HL-60 (cell line): ENCODE data around the gene GOLGA6L6.
"Not testable (repeated sequence)": the region's sequence is repeated elsewhere in the genome, so short reads cannot be mapped to it uniquely, and the experiment has no call there.

Experiments
- DNase-seq, 2 experiments: peaks; one replicate each; pipeline ENCODE4 v3.0.0-alpha.2; 2010 to 2020; ENCODE audit warnings: low read depth in 1 of 2, low spot score in 1 of 2
- H3K27ac ChIP-seq: fragments of 250-450 bp; sonication (Bioruptor Pico); replicated peaks from 2 replicates; pipeline ENCODE4 v1.5.1; 2020; ENCODE audit warnings: mild to moderate bottlenecking, moderate library complexity
- H3K27me3 ChIP-seq: fragments of 250-450 bp; sonication (Bioruptor Pico); 2 replicates; pipeline ENCODE4 v1.5.1; 2021; ENCODE audit warnings: mild to moderate bottlenecking, moderate library complexity; ENCODE audit not compliant: insufficient read depth, poor library complexity, severe bottlenecking
- H3K4me3 ChIP-seq: replicated peaks from 2 replicates; pipeline ENCODE4 v1.5.1; 2011; ENCODE audit warnings: mild to moderate bottlenecking, control low read depth, low read length; ENCODE audit not compliant: insufficient read depth

The GOLGA6L6 gene

DNA sequence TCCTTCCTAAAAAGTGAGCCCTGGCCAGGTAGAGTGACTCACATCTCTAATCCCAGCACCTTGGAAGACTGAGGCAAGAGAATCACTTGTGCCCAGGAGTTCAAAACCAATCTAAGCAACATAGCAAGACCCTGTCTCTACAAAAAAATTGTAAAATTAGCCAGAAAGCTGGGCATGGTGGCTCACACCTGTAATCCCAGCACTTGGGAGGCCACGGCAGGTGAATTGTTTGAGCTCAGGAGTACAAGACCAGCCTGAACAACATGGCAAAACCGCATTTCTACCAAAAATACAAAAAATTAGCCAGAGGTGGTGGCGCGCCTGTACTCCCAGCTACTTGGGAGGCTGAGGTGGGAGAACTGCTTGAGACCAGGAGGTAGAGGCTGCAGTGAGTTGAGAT is 49.0 kb downstream of the GOLGA6L6 start:
- DNase-seq, H3K4me3 ChIP-seq, H3K27me3 ChIP-seq, H3K27ac ChIP-seq: not testable (repeated sequence)

- not testable (repeated sequence) for DNase-seq
Observed at GRCh38 chr15:20489320-20489719, 52.3 kb downstream of the GOLGA6L6 start.

More at GRCh38 chr15:20489320-20489719, 52.3 kb downstream of the GOLGA6L6 start:
- not testable (repeated sequence) for H3K27ac ChIP-seq, H3K4me3 ChIP-seq, H3K27me3 ChIP-seq
